ENCODE data around the gene HNF1A.

GRCh38 chr12:120941412-120941811 is 36.9 kb upstream of the HNF1A start:
- TF ChIP-seq CTCF (conservative IDR thresholded peaks at IDR 0.05) (no peak), ZFX (IDR thresholded peaks at IDR 0.05) (no peak)
